Suppressor macrophage treated with lipopolysaccharide for 1 hour (primary cell): ENCODE measurements around the gene GALNT6.

Experiments used
- DNase-seq, 3 donors: peaks; one replicate each; pipeline ENCODE4 v3.0.0-alpha.2; 2020 to 2022

Gene GALNT6

GRCh38 chr12:51391283-51392123 lies at the start of gene GALNT6:
Gene GALNT6, minus strand, starts transcription at chr12:51391406. Its CDS starts 11,625 bp downstream, at chr12:51379781.
- peak; percentile 44 to 80 (median 46) for DNase-seq

GRCh38 chr12:51439330-51439729 lies 48.1 kb upstream of the GALNT6 start:
- no peak for DNase-seq

GRCh38 chr12:51437431-51437830 lies 46.2 kb upstream of the GALNT6 start:
- no peak for DNase-seq

- DNase-seq: no peak
Measured at GRCh38 chr12:51434305-51434704, 43.1 kb upstream of the GALNT6 start.

- no peak for DNase-seq
Measured at GRCh38 chr12:51432921-51433320, 41.7 kb upstream of the GALNT6 start.

GRCh38 chr12:51430196-51430895 lies 39.1 kb upstream of the GALNT6 start:
- DNase-seq: no peak

- no peak for DNase-seq
Measured at GRCh38 chr12:51429700-51430099, 38.5 kb upstream of the GALNT6 start.

- DNase-seq: no peak
Measured at GRCh38 chr12:51428256-51428655, 37.0 kb upstream of the GALNT6 start.

GRCh38 chr12:51424662-51425539 lies 33.7 kb upstream of the GALNT6 start, which contains the start of gene SLC4A8:
Gene SLC4A8, plus strand, starts transcription at chr12:51424831. Its CDS starts 157 bp downstream, at chr12:51424988.
- DNase-seq: peak; percentile 62 to 86 (median 69)

GRCh38 chr12:51424094-51424661 lies 33.0 kb upstream of the GALNT6 start:
- DNase-seq: peak in 1 of 3 donors; percentile 36

- DNase-seq: peak; percentile 75 to 77 (median 76)
Measured at GRCh38 chr12:51421266-51421884, 30.2 kb upstream of the GALNT6 start.

- DNase-seq: no peak
Measured at GRCh38 chr12:51419425-51420193, 28.4 kb upstream of the GALNT6 start.

GRCh38 chr12:51417826-51418225 lies 26.6 kb upstream of the GALNT6 start:
- no peak for DNase-seq

GRCh38 chr12:51415931-51416330 lies 24.7 kb upstream of the GALNT6 start:
- no peak for DNase-seq

- DNase-seq: no peak
Measured at GRCh38 chr12:51413791-51414190, 22.6 kb upstream of the GALNT6 start.

GRCh38 chr12:51413149-51413548 lies 21.9 kb upstream of the GALNT6 start:
- no peak for DNase-seq

GRCh38 chr12:51409846-51410245 lies 18.6 kb upstream of the GALNT6 start:
- DNase-seq: no peak

- no peak for DNase-seq
Measured at GRCh38 chr12:51407604-51408003, 16.4 kb upstream of the GALNT6 start.

GRCh38 chr12:51406859-51407258 lies 15.7 kb upstream of the GALNT6 start:
- DNase-seq: no peak

GRCh38 chr12:51406290-51406689 lies 15.1 kb upstream of the GALNT6 start:
- no peak for DNase-seq

GRCh38 chr12:51405801-51406207 lies 14.6 kb upstream of the GALNT6 start:
- DNase-seq: no peak
